ENCODE measurements around the gene COLQ.

- TF ChIP-seq CTCF (conservative IDR thresholded peaks at IDR 0.05; ENCODE audit: low read depth, low read length) (no peak), EZH2 (IDR thresholded peaks at IDR 0.05; ENCODE audit: low read length, unreplicated experiment) (no peak), EZH2phosphoT487 (IDR thresholded peaks at IDR 0.05; ENCODE audit: borderline replicate concordance, low read length) (no peak)
Measured at GRCh38 chr3:15553749-15554148, 32.2 kb upstream of the COLQ start.
